ENCODE measurements around the gene SNTG2. TPM values are rescaled to one million over a fixed set of nuclear protein-coding genes. Genes with fewer than 3 reads are reported as not detected.

SNTG2 gene
- total RNA-seq, 1 experiment from 2014 or later, result not detected

DNA sequence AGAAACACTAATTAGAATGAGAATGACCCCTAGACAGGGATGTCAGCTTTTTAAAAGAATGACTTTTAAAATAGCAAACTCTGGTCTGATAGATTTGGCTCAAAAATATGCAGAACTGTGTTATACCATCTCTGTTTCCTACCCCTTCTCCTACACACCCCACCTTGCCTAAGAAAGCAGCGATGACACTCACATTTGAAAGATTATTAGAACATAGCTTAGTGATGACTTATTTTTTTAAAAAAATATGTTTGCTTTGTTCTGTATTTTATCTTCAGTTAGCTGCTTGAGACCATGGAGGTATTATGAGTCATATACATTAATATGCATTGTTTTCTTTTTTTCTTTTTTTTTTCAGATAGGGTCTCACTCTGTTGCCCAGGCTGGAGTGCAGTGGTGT, 286.0 kb downstream of the SNTG2 start:
- no peak for DNase-seq (ENCODE audit: low spot score)
- in situ Hi-C loops (cut with HindIII; ENCODE audit: low sequenced_read_pairs), result no loop called here

DNA sequence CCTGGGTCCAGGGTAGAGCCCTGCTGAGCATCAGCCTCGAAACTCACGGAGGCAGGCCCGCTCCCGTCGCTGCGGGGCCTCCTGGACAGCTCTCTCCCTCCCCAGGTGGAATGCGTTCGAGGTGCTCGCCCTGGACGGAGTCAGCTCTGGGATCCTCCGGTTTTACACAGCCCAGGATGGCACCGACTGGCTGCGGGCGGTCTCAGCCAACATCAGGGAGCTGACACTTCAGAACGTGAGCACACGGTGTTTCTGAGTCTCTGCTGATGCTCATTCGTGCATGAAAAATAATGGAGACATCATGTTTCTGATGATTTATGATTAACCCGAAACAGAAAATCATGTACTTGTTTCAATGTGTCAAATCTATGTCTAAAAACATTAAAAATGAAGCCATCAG, 287.1 kb downstream of the SNTG2 start:
- in situ Hi-C loops (cut with HindIII; ENCODE audit: low sequenced_read_pairs), result no loop called here
- DNase-seq (ENCODE audit: low spot score), result no peak

DNA sequence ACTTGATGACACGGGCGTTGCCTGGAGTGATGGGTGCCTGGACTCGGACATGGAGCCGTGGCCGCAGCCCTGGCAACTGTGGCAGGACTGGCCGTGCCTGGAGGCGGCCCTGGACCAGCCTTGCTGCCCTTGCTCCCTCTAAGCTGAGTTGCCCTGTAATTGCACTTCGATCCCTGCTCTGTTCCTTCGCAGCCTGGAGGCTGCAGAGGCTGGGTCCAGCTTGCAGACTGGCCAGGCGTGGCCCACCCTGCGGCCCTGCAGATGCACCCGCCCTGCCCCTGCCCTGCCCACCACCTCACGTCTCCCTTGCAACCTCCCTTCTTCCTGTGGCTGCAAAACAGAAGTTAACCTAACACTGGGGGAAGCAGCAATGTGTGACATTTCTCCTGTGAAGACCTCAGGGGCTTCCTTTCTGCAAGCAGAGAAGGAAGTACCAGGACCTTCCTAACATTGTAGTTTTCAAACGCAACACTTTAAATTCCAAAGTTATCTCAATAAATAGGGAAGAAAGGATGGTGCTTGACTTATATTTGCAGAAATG, 288.0 kb downstream of the SNTG2 start:
- in situ Hi-C loops (cut with HindIII; ENCODE audit: low sequenced_read_pairs), result no loop called here
- no peak for DNase-seq (ENCODE audit: low spot score)

GRCh38 chr2:1245193-1245592, 294.5 kb downstream of the SNTG2 start:
- in situ Hi-C loops (cut with HindIII; ENCODE audit: low sequenced_read_pairs), result no loop called here
- DNase-seq (ENCODE audit: low spot score), result no peak

DNA sequence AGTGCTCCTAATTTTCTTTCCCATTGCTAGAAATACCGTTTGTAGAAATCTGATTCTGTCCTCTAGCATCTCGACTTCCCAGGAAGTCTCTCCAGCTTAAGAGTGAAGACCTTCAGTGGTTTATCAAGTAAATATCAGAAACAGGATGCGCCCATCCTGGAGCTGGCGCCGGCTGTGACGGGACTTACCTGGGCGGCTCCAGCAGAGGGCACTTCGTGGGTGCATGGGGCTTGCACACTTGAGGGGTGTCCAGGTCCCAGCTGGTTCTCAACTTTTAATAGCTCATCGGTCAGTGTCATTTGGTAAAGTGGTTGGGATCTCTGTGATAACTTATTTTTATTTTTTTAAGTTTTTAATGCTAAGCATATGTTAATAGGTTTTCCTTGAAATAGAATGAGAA, 295.6 kb downstream of the SNTG2 start:
- in situ Hi-C loops (cut with HindIII; ENCODE audit: low sequenced_read_pairs), result no loop called here
- no peak for DNase-seq (ENCODE audit: low spot score)

GRCh38 chr2:1246991-1247390, 296.3 kb downstream of the SNTG2 start:
- in situ Hi-C loops (cut with HindIII; ENCODE audit: low sequenced_read_pairs), result no loop called here

DNA sequence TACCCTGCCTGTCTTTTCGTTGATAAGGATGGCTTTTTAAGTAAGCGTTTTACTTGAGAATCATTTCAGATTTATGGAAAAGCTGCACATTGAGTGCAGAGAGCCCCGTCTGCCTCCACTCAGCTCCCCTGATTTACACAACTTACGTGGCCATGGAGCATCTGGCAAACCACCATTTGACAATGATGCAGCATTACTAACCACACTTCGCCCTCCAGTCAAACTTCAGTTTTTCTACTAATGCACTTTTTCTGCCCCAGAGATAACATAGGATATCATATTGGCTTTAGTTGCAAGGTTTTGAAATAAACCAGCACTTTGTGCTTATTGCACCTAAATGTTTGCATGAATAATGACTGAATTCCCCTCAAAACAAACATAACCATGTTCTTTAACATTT, 297.5 kb downstream of the SNTG2 start:
- in situ Hi-C loops (cut with HindIII; ENCODE audit: low sequenced_read_pairs), result no loop called here
- no peak for DNase-seq (ENCODE audit: low spot score)

More at GRCh38 chr2:1246991-1247390, 296.3 kb downstream of the SNTG2 start:
- no peak for DNase-seq (ENCODE audit: low spot score)

DNA sequence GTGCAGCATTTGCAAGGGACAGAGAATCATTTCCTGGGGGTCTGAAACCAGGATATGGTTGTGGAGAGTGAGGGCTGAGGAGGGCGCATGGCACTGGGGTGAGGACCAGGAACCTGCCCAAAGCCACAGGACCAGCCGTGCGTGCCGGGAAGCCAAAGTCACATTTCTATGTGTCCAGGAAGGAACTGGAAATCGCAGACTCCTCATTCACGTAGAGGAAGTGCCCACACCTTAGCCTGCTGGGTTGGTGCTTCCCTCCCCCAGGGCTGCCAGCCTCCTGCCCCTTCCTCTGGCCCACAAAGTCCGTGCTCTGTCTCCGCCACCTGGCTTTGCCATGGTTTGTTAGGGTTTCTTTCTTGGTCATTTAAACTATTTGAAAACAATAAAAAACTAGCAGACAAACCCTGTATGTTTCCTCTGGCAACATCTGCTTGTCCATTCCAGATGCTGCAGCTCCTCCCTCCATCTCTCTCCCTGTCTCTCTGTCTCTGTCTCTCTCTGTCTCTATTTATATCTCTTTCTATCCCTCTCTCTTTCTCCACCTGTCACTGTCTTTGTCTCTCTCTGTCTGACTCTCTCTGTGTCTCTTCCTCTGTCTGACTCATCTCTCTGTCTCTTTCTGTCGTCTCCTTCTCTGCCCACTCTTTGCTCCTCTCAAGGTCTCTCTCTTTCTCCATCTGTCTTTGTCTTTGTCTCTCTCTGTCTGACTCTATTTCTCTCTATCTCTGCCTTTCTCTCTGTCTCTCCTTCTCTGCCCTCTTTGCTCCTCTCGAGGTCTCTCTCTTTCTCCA, 299.4 kb downstream of the SNTG2 start:
- no peak for DNase-seq (ENCODE audit: low spot score)
- in situ Hi-C loops (cut with HindIII; ENCODE audit: low sequenced_read_pairs), result no loop called here

DNA sequence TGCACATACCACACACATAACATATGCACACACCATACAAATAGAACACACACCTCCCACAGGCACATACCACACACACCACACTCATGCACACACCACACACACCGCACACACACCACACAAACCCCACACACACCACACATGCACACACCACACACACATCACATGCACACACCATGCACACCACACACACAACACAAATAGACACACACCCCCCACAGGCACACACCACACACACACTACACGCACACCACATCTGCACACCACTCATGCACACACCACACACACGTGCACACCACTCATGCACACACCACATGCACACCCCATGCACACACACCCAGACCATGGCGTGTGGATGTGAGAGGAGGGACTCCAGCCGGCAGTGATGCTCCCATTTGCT, 300.9 kb downstream of the SNTG2 start:
- in situ Hi-C loops (cut with HindIII; ENCODE audit: low sequenced_read_pairs), result no loop called here
- no peak for DNase-seq (ENCODE audit: low spot score)

GRCh38 chr2:1253629-1254028, 303.0 kb downstream of the SNTG2 start:
- DNase-seq (ENCODE audit: low spot score), result no peak
- in situ Hi-C loops (cut with HindIII; ENCODE audit: low sequenced_read_pairs), result no loop called here

GRCh38 chr2:1254662-1255343, 304.2 kb downstream of the SNTG2 start:
- in situ Hi-C loops (cut with HindIII; ENCODE audit: low sequenced_read_pairs), result no loop called here
- DNase-seq (ENCODE audit: low spot score), result no peak

DNA sequence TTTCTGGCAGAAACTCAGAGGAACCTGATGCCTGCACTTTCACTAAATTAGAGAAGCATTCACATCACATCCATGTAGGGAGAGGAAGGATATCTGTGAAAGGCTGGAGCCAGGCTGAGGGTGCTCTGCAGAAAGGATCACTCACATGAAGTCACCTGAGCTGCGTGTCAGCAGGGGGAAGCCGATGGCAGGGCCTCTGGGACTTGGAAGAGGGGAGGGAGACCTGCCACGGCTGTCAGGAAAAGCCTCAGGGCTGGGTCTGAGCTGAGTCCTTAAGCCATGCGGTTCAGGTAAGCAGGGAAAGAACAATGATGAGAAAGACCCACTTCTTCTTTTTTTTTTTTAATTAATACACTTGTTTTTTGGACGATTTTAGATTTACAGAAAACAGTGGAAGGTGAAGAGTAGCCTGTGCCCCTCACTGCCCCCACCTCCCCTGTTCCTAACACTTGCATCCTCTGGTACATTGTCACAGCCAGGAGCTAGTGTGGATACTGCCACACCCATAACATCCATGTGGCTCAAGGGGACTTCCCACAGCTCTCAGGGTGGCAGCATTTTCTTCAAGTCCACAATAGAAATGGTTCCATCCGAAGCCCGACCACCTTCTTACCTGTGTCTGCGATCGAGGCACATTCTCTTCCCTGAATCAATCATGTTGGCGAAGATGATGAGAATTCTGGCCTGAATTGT, 306.1 kb downstream of the SNTG2 start:
- no peak for DNase-seq (ENCODE audit: low spot score)
- in situ Hi-C loops (cut with HindIII; ENCODE audit: low sequenced_read_pairs), result no loop called here

DNA sequence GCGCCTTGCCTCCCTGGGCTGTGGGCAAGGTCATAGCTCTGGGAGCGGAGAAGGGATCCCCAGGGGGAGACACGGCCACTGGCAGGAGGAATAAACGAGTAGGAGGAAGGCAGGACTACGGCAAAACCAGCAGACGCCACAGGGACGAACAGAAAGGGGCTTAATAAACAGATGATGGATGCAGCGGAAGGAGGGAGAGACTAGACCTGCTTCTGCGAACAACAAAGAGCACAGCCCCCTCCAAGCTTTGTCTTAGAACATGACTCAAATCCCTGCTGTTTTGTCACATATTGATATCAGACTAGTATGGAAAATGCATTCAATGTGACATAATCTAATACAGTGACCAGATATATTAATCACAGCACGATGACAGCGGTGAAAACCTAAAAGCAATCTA, 306.7 kb downstream of the SNTG2 start:
- DNase-seq (ENCODE audit: low spot score), result no peak
- in situ Hi-C loops (cut with HindIII; ENCODE audit: low sequenced_read_pairs), result no loop called here

DNA sequence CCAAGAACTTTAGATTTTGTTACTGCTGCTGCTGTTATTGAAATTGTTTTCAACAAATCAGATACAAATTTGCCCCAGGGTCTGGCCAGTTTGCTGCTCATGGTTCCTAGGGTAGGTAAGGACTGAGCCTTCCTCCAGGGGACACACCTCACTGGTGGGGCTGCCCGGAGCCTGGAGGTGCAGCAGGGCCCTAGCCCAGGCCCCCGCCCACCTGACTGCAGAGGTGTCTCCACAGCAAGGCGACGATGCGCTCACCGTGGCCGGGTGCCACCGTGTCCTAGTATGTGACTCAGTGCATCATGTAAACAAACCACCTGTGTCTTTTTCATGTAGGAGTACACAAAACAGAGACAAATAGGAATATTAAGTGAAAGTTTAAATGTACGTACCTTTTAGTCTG, 309.1 kb downstream of the SNTG2 start:
- no peak for DNase-seq (ENCODE audit: low spot score)
- in situ Hi-C loops (cut with HindIII; ENCODE audit: low sequenced_read_pairs), result no loop called here

GRCh38 chr2:1262609-1263008, 312.0 kb downstream of the SNTG2 start:
- no peak for DNase-seq (ENCODE audit: low spot score)
- in situ Hi-C loops (cut with HindIII; ENCODE audit: low sequenced_read_pairs), result no loop called here

DNA sequence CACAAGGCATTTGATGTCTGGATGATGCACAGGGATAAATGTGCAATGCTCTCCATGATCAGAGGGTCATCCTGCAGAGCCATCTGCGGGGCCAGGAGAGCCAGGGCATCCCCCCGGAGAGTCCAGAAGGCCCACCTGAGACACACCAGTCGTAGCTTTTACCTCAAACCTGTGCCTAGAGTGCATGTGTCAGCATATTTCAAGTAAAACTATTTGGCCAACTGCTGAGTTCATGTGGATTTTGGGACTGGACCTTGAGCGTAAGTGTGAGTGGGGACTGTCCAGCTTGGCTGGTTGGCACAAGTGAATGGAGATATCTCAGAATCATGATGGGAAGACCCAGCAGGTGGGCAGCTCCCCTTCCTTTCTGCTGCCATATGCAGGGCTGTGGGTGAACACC, 314.8 kb downstream of the SNTG2 start:
- in situ Hi-C loops (cut with HindIII; ENCODE audit: low sequenced_read_pairs), result no loop called here
- no peak for DNase-seq (ENCODE audit: low spot score)

DNA sequence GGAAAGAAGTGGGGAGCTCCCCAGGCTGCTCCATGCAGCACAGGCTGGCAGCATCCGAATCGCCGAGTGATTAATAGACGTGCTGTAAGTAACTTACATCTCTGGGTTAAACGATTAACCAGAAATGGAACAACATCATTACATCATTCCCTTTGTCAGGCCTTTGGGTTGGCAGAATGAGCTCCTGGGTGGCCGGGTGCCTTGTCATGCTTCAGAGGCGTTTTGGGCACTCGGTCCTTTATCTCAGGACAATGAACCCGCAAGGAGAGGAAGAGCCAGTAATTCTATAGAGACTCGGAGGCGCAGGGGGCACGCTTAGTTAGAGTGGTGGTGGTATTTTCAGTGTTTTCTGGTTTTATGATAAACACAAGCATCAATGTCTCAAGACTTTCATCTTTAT, 315.7 kb downstream of the SNTG2 start:
- no peak for DNase-seq (ENCODE audit: low spot score)
- in situ Hi-C loops (cut with HindIII; ENCODE audit: low sequenced_read_pairs), result no loop called here

GRCh38 chr2:1268034-1268433, 317.4 kb downstream of the SNTG2 start:
- in situ Hi-C loops (cut with HindIII; ENCODE audit: low sequenced_read_pairs), result no loop called here
- no peak for DNase-seq (ENCODE audit: low spot score)

DNA sequence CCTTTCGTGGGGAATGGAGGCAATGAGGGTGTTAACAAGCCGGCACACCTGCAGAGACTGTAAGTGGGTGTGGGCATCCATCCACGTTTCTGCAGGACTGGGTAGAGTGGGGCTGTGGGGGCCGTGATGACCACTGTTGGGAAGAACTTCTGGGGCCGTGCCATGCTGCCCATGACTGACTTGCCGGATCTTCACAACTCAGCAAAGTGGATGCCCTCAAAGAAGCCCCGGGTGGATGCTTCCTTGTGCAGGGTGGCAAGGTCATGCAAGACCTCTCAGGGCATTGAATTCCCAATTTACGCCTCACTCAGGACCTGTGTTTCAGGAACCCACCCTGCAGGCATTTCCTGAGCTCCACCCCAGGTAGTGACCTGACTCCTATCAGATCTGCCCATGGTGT, 319.2 kb downstream of the SNTG2 start:
- in situ Hi-C loops (cut with HindIII; ENCODE audit: low sequenced_read_pairs), result no loop called here
- DNase-seq (ENCODE audit: low spot score), result no peak

- no peak for DNase-seq (ENCODE audit: low spot score)
- in situ Hi-C loops (cut with HindIII; ENCODE audit: low sequenced_read_pairs), result no loop called here
Measured at GRCh38 chr2:1272835-1273234, 322.2 kb downstream of the SNTG2 start.

Measured in G401 (cell line).